GM18508 (cell line): ENCODE results near the gene GLUD1.
"Not testable (repeated sequence)": the region's sequence is repeated elsewhere in the genome, so short reads cannot be mapped to it uniquely, and the experiment has no call there.

Source experiments
- ATAC-seq: cut with Tn5 transposase; IDR thresholded peaks from one replicate; pipeline ENCODE4 v1.9.1; 2021; ENCODE audit warnings: moderate number of reproducible peaks; ENCODE audit not compliant: insufficient read depth, unreplicated experiment

The GLUD1 gene

GRCh38 chr10:87094373-87095235 is at the start of gene GLUD1, which contains the start of gene SHLD2:
Gene GLUD1 (minus strand): TSS chr10:87094843. CDS start chr10:87094769, 74 bp downstream.
Gene SHLD2 (plus strand): TSS chr10:87095206. CDS start chr10:87151355, 56,149 bp downstream.
- peak; percentile 35 for ATAC-seq

- not testable (repeated sequence) for ATAC-seq
Observed at GRCh38 chr10:87143109-87143418, 48.4 kb upstream of the GLUD1 start.

- ATAC-seq = not testable (repeated sequence)
Observed at GRCh38 chr10:87142230-87143108, 47.8 kb upstream of the GLUD1 start.

GRCh38 chr10:87137478-87137877 is 42.8 kb upstream of the GLUD1 start:
- not testable (repeated sequence) for ATAC-seq

GRCh38 chr10:87134440-87134839 is 39.8 kb upstream of the GLUD1 start:
- not testable (repeated sequence) for ATAC-seq

GRCh38 chr10:87133936-87134335 is 39.3 kb upstream of the GLUD1 start:
- not testable (repeated sequence) for ATAC-seq

- ATAC-seq = not testable (repeated sequence)
Observed at GRCh38 chr10:87132176-87132575, 37.5 kb upstream of the GLUD1 start.

- not testable (repeated sequence) for ATAC-seq
Observed at GRCh38 chr10:87127607-87128156, 33.0 kb upstream of the GLUD1 start.

GRCh38 chr10:87127048-87127447 is 32.4 kb upstream of the GLUD1 start:
- ATAC-seq = not testable (repeated sequence)

GRCh38 chr10:87123351-87123750 is 28.7 kb upstream of the GLUD1 start:
- not testable (repeated sequence) for ATAC-seq

GRCh38 chr10:87119029-87119428 is 24.4 kb upstream of the GLUD1 start:
- not testable (repeated sequence) for ATAC-seq

- ATAC-seq = not testable (repeated sequence)
Observed at GRCh38 chr10:87118122-87118521, 23.5 kb upstream of the GLUD1 start.

GRCh38 chr10:87105446-87106124 is 10.9 kb upstream of the GLUD1 start:
- ATAC-seq = no peak

- not testable (repeated sequence) for ATAC-seq
Observed at GRCh38 chr10:87104727-87105126, 10.1 kb upstream of the GLUD1 start.

- ATAC-seq = no peak
Observed at GRCh38 chr10:87101996-87102395, 7.4 kb upstream of the GLUD1 start.

- peak; percentile 26 for ATAC-seq
Observed at GRCh38 chr10:87095236-87095945, 748 bp upstream of the GLUD1 start.

- ATAC-seq = no peak
Observed at GRCh38 chr10:87093632-87094372, 841 bp downstream of the GLUD1 start.

GRCh38 chr10:87092861-87093631 is 1.6 kb downstream of the GLUD1 start:
- ATAC-seq = no peak
